ENCODE data around the gene IL2RA.
"Not testable (repeated sequence)": the region's sequence is repeated elsewhere in the genome, so short reads cannot be mapped to it uniquely, and the experiment has no call there.

IL2RA gene

DNA sequence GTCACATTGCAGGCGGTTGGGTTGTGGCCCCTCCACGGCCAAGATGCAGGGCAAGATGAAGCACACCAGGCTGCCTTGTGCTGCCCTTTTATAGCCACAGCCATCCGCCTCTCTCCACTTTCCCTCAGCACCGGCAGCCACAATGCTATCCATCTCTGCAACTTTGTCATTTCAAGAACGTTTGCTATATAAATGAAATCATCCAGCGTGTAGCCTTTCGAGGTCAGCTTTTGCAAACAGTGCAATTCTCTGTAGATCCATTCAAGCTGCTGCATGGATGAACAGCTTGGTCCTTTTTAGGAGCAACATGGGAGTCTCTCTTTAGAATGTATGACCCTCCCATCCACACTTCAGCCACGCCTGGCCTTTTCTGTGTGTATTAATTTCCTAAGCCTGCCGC is 78.4 kb downstream of the IL2RA start:
- no peak for DNase-seq (ENCODE audit: low spot score)

DNA sequence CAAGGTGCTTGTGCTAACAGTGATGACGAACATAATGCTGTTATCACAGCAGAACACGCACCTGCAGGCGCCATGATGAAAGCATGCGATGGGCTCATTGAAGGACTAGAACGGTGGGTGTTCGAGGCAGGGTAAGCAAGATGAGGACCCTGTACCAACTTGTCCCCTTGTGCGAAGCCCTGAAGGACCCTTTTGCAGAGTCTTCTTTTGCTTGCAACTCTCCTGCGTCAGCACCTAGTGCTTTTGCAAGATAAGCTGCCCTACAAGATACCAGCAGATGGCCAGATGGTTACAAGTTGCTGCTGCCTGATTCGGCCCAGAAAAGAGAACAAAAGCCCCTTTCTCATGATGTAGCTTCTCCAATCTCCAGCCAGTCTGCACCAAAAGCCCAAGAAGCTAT is 80.6 kb downstream of the IL2RA start:
- DNase-seq (ENCODE audit: low spot score): peak; percentile 43

DNA sequence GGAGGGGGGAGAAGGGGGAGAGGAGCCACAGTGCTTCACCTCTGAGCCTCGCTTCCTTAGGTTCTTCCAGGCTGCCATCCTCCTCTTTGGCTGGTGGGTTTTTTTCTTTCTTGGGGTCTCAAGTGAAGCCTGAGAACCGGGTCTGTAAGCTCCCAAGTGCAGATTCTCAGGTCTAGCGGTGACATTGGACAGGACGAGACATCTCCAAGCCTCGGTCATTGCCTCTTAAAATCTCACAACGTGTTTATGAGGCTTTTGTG is 84.0 kb downstream of the IL2RA start:
- DNase-seq (ENCODE audit: low spot score): peak; percentile 45

- DNase-seq (ENCODE audit: low spot score): peak; percentile 91
These were observed 84.5 kb downstream of the IL2RA start, which contains the start of gene IL15RA for GRCh38 chr10:5977471-5978229. TSS of gene IL15RA (minus strand) at chr10:5977543. CDS start at chr10:5977492, 51 bp downstream.

GRCh38 chr10:5976512-5977470 is 85.4 kb downstream of the IL2RA start:
- peak; percentile 60 for DNase-seq (ENCODE audit: low spot score)

DNA sequence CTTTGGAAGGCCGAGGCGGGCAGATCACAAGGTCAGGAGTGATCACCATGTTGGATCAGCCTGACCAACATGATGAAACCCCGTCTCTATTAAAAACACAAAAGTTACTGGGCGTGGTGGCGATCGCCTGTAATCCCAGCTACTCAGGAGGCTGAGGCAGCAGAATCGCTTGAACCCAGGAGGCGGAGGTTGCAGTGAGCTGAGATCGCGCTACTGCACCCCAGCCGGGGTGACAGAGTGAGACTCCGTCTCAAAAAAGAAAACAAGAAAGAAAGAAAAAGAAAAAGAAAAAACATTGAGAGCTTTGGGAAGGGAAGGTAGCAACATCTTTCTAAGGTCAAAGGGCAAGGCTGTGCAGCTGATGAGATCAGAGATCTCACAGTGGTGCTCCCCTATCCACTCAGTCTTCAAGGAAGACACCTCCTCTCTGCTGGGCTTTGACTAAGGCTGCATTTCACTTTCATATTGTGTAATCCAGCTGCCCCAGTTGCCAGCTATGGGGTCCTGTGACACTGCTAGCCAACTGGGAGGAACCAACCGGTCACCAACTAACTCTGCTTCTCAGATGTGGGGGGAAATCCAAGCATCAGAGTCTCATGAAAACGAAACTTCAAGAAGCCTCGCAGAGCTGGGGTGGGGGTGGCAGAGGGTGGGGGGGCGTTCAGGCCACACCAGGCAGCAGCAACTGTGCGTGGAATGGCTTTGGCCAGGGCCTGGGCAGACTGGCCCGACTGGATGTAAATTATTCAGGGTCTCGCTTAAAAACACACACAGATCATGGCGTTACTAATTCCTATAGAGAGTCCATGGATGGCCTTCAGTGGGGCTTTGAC is 86.3 kb downstream of the IL2RA start:
- DNase-seq (ENCODE audit: low spot score): peak; percentile 58

- DNase-seq (ENCODE audit: low spot score): no peak
These were observed 89.1 kb downstream of the IL2RA start for GRCh38 chr10:5973069-5973468.

GRCh38 chr10:5971886-5972285 is 90.3 kb downstream of the IL2RA start:
- peak; percentile 17 for DNase-seq (ENCODE audit: low spot score)

DNA sequence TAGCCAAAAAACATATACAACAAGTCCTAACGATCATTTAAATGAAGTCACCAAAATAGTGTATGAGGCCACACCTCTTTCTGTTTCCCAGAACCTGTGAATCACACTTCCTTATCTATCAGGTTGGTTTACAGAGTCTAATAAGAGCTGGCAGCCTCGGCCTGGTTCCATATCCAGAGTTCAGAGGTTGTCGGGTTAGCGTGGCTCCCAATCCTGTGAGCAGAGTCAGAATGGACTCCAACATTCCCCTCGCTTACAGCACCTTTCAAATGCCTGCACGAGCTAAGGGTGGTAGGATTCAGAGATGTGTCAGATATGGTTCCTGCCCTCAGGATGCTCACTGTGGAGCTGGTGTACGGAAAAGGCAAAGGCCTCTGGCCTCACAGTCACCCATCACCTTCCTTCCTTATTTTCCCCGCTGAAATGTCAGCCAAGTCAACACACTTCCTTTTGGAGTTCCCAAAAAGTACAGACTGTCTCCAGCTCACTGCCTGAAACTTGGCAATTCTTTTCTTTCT is 90.8 kb downstream of the IL2RA start:
- peak; percentile 80 for DNase-seq (ENCODE audit: low spot score)

GRCh38 chr10:5970527-5970926 is 91.6 kb downstream of the IL2RA start:
- no peak for DNase-seq (ENCODE audit: low spot score)

- no peak for DNase-seq (ENCODE audit: low spot score)
These were observed 92.1 kb downstream of the IL2RA start for GRCh38 chr10:5970066-5970465.

DNA sequence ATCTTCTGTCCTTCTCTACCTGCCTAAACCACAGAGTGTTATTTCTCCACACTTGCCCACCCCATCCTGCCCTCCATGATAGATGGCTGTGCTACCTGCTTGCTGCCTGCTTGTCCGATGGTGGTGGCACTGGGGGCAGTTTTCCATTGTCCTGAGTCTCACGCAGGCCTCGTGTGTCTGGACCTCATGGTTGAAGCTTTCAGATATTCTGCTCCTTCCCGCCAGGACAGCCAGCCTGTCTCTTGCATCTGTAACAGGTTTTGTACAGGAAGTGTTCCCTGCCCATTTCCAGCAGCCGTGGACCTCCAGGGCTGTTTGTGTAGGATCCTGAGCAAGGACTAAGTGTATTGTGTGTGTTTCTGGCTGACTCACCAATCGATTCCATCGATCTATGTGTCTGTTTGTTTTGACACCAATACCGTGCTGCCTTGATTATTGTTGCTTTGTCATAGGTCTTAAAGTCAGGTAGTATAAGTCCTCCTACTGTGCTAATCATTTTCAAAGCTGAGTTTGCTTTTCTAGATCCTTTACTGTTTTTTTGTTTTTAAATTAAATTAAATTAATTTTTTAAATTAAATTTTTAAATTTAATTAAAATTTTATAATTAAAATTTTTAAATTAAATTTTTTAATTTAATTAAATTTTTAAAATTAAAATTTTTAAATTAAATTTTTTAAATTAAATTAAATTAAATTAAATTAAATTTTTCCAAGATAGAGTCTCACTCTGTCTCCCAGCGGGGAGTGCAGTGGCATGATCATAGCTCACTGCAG is 93.3 kb downstream of the IL2RA start:
- DNase-seq (ENCODE audit: low spot score): no peak

DNA sequence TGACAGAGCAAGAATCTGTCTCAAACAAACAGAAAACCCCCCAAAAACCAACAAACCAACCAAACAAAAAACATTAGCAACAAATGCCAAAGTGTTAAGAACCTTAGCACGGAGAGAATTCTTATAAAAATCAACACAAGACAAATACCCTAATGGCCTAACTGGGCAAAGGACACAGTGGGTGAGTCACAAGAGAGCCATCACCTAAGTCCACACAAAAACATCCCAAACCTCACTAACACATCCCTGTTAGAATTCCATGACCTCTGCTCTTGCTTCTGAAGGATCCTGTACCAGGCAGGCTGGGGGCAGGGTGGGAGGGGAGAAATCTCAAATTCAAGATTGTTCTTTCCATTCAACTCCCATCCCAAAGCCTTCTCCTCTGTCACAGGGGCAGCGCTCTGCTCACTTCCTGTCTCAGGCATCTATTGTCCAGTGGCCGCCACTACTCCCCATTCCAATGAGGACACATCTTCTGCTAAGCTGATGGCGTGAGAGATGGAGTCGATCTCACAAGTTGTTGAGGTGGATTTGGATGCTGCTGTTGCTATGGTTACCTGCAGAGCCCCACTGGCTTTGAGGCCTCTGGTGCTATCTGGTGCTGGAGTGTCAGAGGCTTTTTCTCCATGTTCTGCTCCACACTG is 94.0 kb downstream of the IL2RA start:
- DNase-seq (ENCODE audit: low spot score): no peak

GRCh38 chr10:5965266-5965665 is 96.9 kb downstream of the IL2RA start:
- no peak for DNase-seq (ENCODE audit: low spot score)

- no peak for DNase-seq (ENCODE audit: low spot score)
These were observed 97.4 kb downstream of the IL2RA start for GRCh38 chr10:5964736-5965135.

DNA sequence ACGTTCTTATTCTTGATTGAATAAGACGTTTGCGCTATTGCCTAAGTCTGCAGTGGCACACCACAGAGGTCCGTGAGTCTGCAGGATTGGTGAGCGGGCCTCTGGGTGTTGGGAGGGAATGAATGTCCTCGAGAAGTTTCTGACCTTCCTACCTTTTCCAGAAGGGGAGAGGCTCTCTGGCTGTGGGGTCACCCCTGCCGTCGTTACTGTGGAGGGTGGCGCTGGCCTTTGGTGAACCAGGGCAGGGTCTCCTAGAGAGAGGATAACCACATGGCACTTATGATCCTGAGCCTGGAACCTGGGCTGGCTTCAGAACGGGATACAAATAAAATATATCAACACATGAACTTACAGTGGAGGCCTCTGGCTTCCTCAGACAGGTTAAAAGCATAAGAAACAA is 98.6 kb downstream of the IL2RA start:
- DNase-seq (ENCODE audit: low spot score): no peak

GRCh38 chr10:5963071-5963470 is 99.1 kb downstream of the IL2RA start:
- no peak for DNase-seq (ENCODE audit: low spot score)

DNA sequence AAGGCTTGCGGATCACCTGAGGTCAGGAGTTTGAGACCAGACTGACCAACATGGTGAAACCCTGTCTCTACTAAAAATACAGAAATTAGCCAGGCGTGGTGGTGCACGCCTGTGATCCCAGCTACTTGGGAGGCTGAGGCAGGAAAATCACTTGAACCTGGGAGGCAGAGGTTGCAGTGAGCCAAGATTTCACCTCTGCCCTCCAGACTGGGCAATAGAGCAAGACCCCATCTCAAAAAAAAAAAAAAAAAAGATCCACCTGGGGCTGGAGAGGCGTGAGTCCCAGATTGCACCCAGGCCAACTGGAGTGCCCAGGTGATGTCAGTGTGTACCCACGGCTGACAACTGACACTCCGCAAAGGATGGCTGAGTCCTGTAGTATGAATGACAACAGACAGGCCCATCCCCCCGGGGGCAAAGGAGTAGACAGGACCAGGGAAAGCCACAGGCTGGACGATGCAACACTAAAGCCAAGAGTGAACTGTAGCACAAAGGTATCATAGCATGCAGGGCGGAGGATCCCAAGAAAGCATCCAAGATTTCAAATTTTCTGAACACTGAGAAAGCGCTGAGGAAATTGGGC is 99.7 kb downstream of the IL2RA start:
- DNase-seq (ENCODE audit: low spot score): not testable (repeated sequence)

- no peak for DNase-seq (ENCODE audit: low spot score)
These were observed 100.6 kb downstream of the IL2RA start for GRCh38 chr10:5961405-5962100.

DNA sequence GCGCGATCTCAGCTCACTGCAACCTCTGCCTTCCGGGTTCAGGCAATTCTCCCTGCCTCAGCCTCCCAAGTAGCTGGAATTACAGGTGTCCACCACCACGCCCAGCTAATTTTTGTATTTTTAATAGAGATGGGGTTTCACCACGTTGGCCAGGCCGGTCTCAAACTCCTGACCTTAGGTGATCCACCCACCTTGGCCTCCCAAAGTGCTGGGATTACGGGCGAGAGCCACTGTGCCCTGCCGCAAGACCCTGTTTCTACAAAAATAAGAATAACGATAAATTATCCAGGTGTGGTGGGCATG is 101.2 kb downstream of the IL2RA start:
- DNase-seq (ENCODE audit: low spot score): not testable (repeated sequence)
